ENCODE results near the gene EIF3K. TPM values are rescaled to one million over a fixed set of nuclear protein-coding genes. Genes with fewer than 3 reads are reported as not detected.

Gene EIF3K
- total and polyA plus RNA-seq, 2 of the 8 experiments (the other 6 are each of a cell fraction or from before 2014, with no cell fraction given) = 329 to 937 TPM

GRCh38 chr19:38596057-38596981 lies 22.7 kb upstream of the EIF3K start (continued):
- TF ChIP-seq POLR2A (IDR thresholded peaks at IDR 0.05; ENCODE audit: control extremely low read depth in 1 of 2, low read depth in 2 of 2, low read length in 2 of 2) (peak in 1 of 2 experiments; percentile 39; a peak in 1 of 3 replicates), NRF1 (IDR thresholded peaks at IDR 0.05; ENCODE audit: low read depth, low read length) (no peak), SP4 (IDR thresholded peaks at IDR 0.05; ENCODE audit: low read length) (peak; percentile 84), CBX8 (IDR thresholded peaks at IDR 0.05; ENCODE audit: borderline replicate concordance, low read depth, low read length) (no peak), RFX5 (IDR thresholded peaks at IDR 0.05; ENCODE audit: borderline replicate concordance, low read depth, low read length) (no peak), EP300 (IDR thresholded peaks at IDR 0.05; ENCODE audit: borderline replicate concordance in 1 of 2, low read depth in 2 of 2, low read length in 2 of 2) (no peak), KDM4A (IDR thresholded peaks at IDR 0.05; ENCODE audit: low read depth, low read length, severe bottlenecking) (peak; percentile 44), GTF2F1 (IDR thresholded peaks at IDR 0.05; ENCODE audit: borderline replicate concordance, low read depth, low read length) (no peak), SIX5 (IDR thresholded peaks at IDR 0.05; ENCODE audit: low read depth, low read length) (no peak), RNF2 (IDR thresholded peaks at IDR 0.05; ENCODE audit: borderline replicate concordance, low read depth, low read length, missing control alignments, poor library complexity, severe bottlenecking) (no peak), CTBP2 (IDR thresholded peaks at IDR 0.05; ENCODE audit: borderline replicate concordance, insufficient read depth, insufficient read length, low read length) (no peak), CREB1 (IDR thresholded peaks at IDR 0.05) (no peak), SUZ12 (IDR thresholded peaks at IDR 0.05; ENCODE audit: low read length) (no peak), CTCF (IDR thresholded peaks at IDR 0.05; ENCODE audit: control extremely low read depth in 1 of 3, insufficient read depth in 1 of 3, low read depth in 1 of 3, low read length in 3 of 3) (no peak), E2F6 (IDR thresholded peaks at IDR 0.05) (peak; percentile 14; the same call in 1 of the 2 replicates), ATF2 (IDR thresholded peaks at IDR 0.05; ENCODE audit: low read length) (no peak)
- TF ChIP-seq, protein P1, sequence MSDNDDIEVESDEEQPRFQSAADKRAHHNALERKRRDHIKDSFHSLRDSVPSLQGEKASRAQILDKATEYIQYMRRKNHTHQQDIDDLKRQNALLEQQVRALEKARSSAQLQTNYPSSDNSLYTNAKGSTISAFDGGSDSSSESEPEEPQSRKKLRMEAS (IDR thresholded peaks at IDR 0.05) = peak; percentile 21

Data from H1 (cell line).